Suprapubic skin (tissue), 4 donors: ENCODE data around the gene SARM1. TPM values are rescaled to one million over a fixed set of nuclear protein-coding genes. Genes with fewer than 3 reads are reported as not detected.

Source experiments
- DNase-seq, 2 donors: peaks; one replicate each; pipeline ENCODE4 v3.0.0-alpha.2; 2019; ENCODE audit warnings: low spot score in 2 of 2
- H3K27ac ChIP-seq: fragments of 200-600 bp; sonication (generic); one replicate; pipeline ENCODE4 v1.5.1; 2019
- H3K27me3 ChIP-seq: fragments of 200-600 bp; sonication (generic); one replicate; pipeline ENCODE4 v1.5.1; 2019
- H3K36me3 ChIP-seq: fragments of 200-600 bp; sonication (generic); one replicate; pipeline ENCODE4 v1.5.1; 2019
- H3K4me1 ChIP-seq: fragments of 200-600 bp; sonication (generic); one replicate; pipeline ENCODE4 v1.5.1; 2019
- H3K4me3 ChIP-seq: fragments of 200-600 bp; sonication (generic); one replicate; pipeline ENCODE4 v1.5.1; 2019; ENCODE audit warnings: mild to moderate bottlenecking
- H3K9me3 ChIP-seq: fragments of 200-600 bp; sonication (generic); one replicate; pipeline ENCODE4 v1.5.1; 2019
- EP300 ChIP-seq: sonication (generic); formaldehyde crosslinking; IDR thresholded peaks from one replicate; pipeline ENCODE4 v1.6.1; 2017; ENCODE audit warnings: antibody characterized with exemption
- POLR2A ChIP-seq, 2 donors: fragments of 450-650 bp; IDR thresholded peaks; one replicate each; pipeline ENCODE4 v1.6.1; 2017; ENCODE audit warnings: antibody characterized with exemption in 2 of 2, mild to moderate bottlenecking in 2 of 2, moderate library complexity in 2 of 2
- POLR2AphosphoS5 ChIP-seq, 3 donors: sonication (generic); formaldehyde crosslinking; IDR thresholded peaks; one replicate each; pipeline ENCODE4 v1.6.1; 2017; ENCODE audit warnings: antibody characterized with exemption in 3 of 3
- WGBS: methylation state at CpG from one replicate; pipeline ENCODE4 v1.1.5; 2018; 5-methylcytosine and 5-hydroxymethylcytosine counted together
- total RNA-seq, 4 donors: library from RNA; depleted of rRNA; stranded (reverse); fragments of >200 nt; gene quantifications; one replicate each; pipeline ENCODE4 v1.1.0, GENCODE V29; 2016
- TF ChIP-seq, protein P1 (sequence below), 2 donors: fragments of 200-600 bp in 1 of 2; fragments of 450-650 bp in 1 of 2; sonication (generic) in 1 of 2; IDR thresholded peaks; one replicate each; pipeline ENCODE4 v1.5.1; 2016 to 2019; ENCODE audit warnings: antibody characterized with exemption in 2 of 2, mild to moderate bottlenecking in 1 of 2, moderate library complexity in 1 of 2

The SARM1 gene
- total RNA-seq, 4 donors from 2014 or later = 4.0 to 17.7 (median 11.6) TPM

DNA sequence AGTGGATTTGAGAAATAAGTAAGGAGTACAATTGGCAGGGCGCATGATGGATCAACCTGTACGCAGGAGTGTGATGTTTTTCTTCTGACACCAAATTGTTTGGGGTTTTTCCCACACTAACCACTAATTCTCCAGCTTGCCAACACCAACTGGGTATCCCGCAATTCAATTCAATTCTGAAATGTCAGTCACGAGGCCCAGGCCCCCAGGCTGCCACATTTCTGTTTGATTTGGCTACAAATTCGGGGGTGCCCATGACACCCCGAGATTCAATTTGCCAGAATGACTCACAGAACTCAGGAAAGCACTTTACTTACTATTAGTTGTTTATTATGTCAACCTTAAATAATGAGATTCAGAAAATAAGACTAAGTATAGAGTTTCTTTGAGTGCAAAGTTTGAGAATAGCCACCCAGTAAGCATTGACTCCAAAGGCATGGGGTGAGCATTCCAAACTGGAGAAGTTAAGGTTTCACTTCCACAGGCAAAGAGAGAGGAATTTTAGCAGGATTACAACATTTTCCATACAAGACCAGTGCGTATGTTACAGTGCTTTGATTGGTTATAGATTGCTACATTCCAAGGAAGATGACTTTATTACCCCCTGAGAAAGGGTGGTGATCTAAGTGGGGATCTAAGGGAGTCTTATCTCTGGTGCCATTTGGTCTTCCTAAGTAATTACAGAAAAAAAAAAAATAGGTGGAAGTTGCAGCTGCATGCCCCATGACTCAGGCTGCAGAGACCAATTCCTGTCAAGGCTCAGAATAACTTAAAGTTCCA is 23.0 kb downstream of the SARM1 start:
- Histone ChIP-seq H3K27me3 (no peaks in the 10 kb centered on the region), H3K27ac (no peak overlapping the region), H3K9me3 (no peaks in the 10 kb centered on the region), H3K4me1 (no peaks in the 10 kb centered on the region), H3K4me3 (no peak overlapping the region), H3K36me3 (peaks cover 67% of the 10 kb centered on the region)
- no peak for DNase-seq
- 60% methylated on average over 7 of the region's 7 CpGs for WGBS
- TF ChIP-seq, protein P1, sequence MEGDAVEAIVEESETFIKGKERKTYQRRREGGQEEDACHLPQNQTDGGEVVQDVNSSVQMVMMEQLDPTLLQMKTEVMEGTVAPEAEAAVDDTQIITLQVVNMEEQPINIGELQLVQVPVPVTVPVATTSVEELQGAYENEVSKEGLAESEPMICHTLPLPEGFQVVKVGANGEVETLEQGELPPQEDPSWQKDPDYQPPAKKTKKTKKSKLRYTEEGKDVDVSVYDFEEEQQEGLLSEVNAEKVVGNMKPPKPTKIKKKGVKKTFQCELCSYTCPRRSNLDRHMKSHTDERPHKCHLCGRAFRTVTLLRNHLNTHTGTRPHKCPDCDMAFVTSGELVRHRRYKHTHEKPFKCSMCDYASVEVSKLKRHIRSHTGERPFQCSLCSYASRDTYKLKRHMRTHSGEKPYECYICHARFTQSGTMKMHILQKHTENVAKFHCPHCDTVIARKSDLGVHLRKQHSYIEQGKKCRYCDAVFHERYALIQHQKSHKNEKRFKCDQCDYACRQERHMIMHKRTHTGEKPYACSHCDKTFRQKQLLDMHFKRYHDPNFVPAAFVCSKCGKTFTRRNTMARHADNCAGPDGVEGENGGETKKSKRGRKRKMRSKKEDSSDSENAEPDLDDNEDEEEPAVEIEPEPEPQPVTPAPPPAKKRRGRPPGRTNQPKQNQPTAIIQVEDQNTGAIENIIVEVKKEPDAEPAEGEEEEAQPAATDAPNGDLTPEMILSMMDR (IDR thresholded peaks at IDR 0.05) = no peak
- no peak for TF ChIP-seq POLR2A (IDR thresholded peaks at IDR 0.05)
- TF ChIP-seq POLR2AphosphoS5 (IDR thresholded peaks at IDR 0.05) = no peak
- TF ChIP-seq EP300 = no peak

DNA sequence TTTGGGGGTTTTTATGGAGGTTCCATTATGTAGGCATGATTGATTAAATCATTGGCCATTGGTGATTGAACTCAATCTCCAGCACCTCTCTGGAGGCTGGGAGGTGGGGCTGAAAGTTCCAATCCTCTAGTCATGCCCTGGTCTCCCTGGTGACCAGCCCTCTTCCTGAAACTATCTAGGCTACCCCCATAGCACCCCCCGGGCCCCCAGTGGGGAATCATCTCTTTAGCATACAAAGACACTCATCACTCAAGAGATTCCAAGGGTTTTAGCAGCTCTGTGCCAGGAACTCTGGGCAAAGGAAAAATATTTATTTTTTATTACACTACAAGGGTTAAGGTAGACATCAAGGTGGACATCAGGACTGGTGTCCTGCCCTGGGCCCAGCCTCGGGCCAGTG is 23.9 kb downstream of the SARM1 start:
- Histone ChIP-seq H3K4me3 (no peak overlapping the region), H3K36me3 (peaks cover 70% of the 10 kb centered on the region), H3K27me3 (no peaks in the 10 kb centered on the region), H3K9me3 (no peaks in the 10 kb centered on the region), H3K27ac (no peak overlapping the region), H3K4me1 (no peaks in the 10 kb centered on the region)
- TF ChIP-seq POLR2A (IDR thresholded peaks at IDR 0.05) = no peak
- no peak for TF ChIP-seq EP300
- TF ChIP-seq, protein P1 (IDR thresholded peaks at IDR 0.05) = no peak
- TF ChIP-seq POLR2AphosphoS5 (IDR thresholded peaks at IDR 0.05) = no peak
- WGBS = 50% methylated on average over 2 of the region's 2 CpGs
- no peak for DNase-seq

- H3K36me3 ChIP-seq = peaks cover 65% of the 10 kb centered on the region
- no peaks in the 10 kb centered on the region for H3K27me3 ChIP-seq
- no peaks in the 10 kb centered on the region for H3K9me3 ChIP-seq
- WGBS = 77% methylated on average over 4 of the region's 6 CpGs
- DNase-seq = no peak
- no peak overlapping the region for H3K4me3 ChIP-seq
- no peak overlapping the region for H3K27ac ChIP-seq
- TF ChIP-seq POLR2A (IDR thresholded peaks at IDR 0.05) (no peak), EP300 (no peak), POLR2AphosphoS5 (IDR thresholded peaks at IDR 0.05) (no peak)
- TF ChIP-seq, protein P1 (IDR thresholded peaks at IDR 0.05) = no peak
- no peaks in the 10 kb centered on the region for H3K4me1 ChIP-seq
These were observed 24.5 kb downstream of the SARM1 start for GRCh38 chr17:28395968-28396367.

DNA sequence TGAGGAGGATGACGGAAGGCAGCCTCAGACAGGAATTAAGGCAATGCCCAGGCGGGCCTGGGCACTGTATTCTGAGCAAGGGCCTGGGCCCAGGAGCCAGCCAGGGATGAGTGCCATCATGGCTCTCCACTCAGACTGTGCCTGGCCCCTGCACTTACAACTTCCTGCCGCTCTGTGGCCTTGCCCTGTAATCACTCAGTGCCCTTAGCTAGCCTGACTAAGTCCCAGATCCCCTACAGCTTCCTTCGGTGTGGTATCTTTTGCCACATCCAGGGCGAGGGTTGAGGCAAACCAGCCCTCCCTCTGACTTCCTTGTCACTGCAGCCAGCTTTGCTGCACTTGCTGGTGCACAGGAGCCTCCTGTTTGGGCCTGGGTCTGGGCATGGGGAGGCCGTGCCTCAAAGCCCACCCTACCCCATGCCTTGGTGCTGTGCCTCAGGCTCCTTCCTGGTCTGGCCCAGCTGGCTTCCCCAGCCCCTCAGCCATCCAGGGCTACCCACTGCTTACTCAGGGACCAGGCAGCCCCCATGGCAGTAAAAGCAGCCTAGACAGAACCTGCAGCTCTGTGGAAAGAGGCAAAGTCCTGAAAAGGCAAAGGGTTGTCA is 25.2 kb downstream of the SARM1 start:
- WGBS = 75% methylated on average over 5 of the region's 6 CpGs
- Histone ChIP-seq H3K36me3 (peaks cover 60% of the 10 kb centered on the region), H3K27ac (no peak overlapping the region), H3K4me1 (no peaks in the 10 kb centered on the region), H3K4me3 (no peak overlapping the region), H3K9me3 (no peaks in the 10 kb centered on the region), H3K27me3 (no peaks in the 10 kb centered on the region)
- DNase-seq = no peak
- TF ChIP-seq POLR2A (IDR thresholded peaks at IDR 0.05) = no peak
- TF ChIP-seq POLR2AphosphoS5 (IDR thresholded peaks at IDR 0.05) = no peak
- TF ChIP-seq EP300 = no peak
- TF ChIP-seq, protein P1 (IDR thresholded peaks at IDR 0.05) = no peak

GRCh38 chr17:28397275-28397674 is 25.8 kb downstream of the SARM1 start:
- WGBS = 90% methylated on average over 3 of the region's 3 CpGs
- Histone ChIP-seq H3K4me1 (no peaks in the 10 kb centered on the region), H3K9me3 (no peaks in the 10 kb centered on the region), H3K36me3 (peaks cover 64% of the 10 kb centered on the region), H3K27ac (no peak overlapping the region), H3K27me3 (no peaks in the 10 kb centered on the region), H3K4me3 (no peak overlapping the region)
- TF ChIP-seq EP300 (no peak), POLR2AphosphoS5 (IDR thresholded peaks at IDR 0.05) (no peak), POLR2A (IDR thresholded peaks at IDR 0.05) (no peak)
- TF ChIP-seq, protein P1 (IDR thresholded peaks at IDR 0.05) = no peak
- no peak for DNase-seq
